ENCODE data around the gene SGSM2.

SGSM2 gene

DNA sequence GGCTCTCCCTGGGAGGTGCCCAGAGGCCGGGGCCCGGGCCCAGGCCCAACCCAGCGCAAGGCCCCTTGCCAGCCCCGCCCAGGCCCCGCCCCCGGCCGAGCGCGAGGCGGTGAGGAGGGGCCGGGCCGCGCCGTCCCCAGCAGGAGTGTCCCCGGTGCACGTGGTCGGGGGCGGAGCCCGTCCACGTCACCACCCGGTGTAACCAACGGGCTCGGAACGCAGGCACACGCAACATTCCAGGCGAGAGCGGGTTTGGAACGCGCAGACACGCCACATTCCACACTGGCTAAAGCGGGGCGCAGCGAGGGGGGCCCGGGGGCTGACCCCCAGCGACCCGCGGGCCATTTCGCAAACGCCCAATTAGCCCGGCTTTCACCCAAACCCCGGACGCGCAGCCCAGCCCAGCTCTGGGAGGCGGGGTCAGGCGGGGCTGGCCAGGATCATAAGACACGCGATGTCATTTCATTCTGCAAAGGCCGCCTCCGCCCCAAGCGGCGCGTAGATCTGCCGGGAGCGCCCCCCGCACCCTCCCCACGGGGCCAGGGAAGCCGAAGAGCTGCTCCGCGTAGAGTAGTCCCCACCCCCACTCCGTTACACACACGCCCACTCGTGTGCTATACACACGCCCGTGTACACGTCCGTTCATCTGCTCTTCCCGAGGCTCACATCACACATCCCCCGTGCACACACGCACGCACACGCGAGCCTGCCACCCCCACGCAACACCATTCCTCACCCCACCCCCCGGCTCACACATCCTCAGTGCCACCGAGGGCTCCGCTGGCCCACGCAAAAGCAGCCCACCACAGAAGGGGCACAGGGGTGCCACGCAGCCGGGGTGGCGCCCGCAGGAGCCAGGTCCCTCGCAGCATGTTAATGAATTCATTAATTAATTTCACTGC is 62.5 kb downstream of the SGSM2 start:
- DNase-seq = peak; percentile 91

DNA sequence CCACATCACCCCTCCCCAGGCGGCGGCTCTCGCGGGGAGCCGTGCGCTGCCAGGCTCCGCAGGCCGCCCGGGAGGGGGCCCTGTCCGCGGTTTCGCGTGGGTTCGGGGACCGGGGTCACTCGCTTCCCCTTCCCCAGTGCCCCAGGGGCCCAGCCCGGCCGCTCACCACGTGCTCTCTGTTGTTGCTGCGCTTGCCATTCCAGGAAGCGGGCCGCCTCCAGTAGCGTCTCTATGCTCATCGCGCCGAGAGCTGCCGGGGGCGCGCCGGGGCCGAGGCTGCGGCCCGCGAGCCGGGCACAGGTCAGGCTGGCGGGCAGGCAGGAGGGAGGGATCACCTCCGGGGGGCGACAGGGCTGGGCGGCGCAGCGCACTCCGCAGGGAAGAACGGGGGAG is 63.2 kb downstream of the SGSM2 start:
- peak; percentile 63 for DNase-seq

DNA sequence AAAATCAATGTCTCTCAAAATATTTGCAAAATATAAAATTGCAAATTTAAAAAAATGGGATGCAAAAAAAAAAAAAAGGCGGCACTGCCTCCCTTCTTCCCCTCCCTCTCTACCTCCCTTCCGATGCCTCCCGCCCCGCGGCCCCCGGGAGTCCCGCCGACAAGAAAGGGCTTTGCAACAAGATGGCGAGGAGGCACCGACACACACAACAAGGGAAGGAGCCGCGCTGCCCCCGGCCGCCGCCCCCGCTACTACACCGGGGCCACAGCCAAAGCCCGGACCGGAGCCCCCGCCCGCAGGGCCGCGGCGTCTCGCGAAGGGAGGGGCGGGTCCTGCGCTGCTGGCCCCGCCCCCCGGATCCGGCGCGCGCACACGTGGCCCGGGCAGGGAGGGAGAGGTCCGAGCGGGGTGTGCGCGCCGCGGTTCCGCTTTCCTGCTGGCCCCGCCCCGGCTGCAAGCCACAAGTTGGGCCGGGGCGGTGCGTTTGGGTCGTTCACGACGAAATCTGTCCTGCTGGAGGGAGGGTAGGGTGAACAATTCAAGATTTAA is 63.6 kb downstream of the SGSM2 start, which contains the start of gene MNT:
TSS of gene MNT (minus strand) at position 184 of the 549 bp plus-strand sequence. CDS start 348 bp downstream, outside the sequence.
- DNase-seq = peak; percentile 94

DNA sequence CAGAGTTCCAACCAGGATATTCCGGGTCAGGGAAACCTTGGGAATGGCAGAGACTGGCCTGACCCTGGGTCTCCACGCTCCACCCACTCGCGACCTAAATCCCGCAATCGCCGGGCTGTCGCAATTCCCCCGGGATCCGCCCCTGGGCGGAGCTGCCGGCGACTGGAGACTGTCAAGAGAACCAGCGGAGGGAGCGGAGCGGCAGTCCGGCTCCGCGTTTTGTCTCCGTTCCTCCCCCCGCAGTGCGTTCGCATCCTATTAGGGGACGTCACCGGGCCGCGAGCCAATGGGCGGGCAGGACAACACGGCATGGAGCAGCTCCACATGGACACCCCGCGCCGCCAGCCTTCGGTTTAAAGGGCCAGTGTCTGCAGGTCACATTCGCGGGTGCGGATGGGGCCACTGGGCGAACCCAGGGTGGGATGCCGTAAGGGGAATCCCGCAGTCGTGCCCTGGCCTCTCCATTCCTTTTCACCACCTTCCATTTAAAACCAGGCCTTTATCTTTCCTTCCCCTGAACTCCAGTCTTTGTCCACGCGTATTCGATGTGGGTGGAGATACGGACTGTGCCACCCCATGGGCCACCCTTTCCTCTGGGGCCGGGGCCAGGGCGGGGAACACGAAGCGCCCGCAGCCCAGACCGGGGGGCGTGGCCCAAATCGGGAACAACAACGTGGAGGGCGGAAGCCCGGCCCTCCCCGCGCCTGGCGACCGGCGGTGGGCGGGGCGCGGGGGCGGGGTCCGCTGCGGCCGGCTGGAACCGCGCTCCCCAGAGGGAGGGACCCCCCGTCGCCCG is 64.3 kb downstream of the SGSM2 start:
- DNase-seq = peak; percentile 99

- no peak for DNase-seq
Measured at GRCh38 chr17:2402544-2402943, 65.2 kb downstream of the SGSM2 start.

DNA sequence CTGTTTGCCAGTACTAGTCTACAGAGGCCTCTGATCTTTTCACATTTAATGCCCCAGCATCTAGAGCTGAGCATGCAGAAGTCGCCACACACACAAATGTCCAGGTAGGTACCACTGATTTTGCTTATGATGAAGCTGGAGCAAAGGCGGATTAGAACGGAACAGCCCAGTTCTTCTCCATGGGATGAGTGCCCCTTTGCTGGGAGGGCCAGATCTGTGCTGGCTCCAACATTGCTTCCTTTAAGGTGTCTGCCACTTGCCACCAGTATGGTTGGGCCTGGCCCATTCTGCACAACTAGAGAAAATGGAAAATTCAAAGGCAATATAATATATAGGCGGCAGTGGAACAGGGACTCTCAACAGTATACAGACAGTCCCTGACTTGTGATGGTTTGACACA is 65.7 kb downstream of the SGSM2 start:
- no peak for DNase-seq

- no peak for DNase-seq
Measured at GRCh38 chr17:2405247-2405926, 68.1 kb downstream of the SGSM2 start.

DNA sequence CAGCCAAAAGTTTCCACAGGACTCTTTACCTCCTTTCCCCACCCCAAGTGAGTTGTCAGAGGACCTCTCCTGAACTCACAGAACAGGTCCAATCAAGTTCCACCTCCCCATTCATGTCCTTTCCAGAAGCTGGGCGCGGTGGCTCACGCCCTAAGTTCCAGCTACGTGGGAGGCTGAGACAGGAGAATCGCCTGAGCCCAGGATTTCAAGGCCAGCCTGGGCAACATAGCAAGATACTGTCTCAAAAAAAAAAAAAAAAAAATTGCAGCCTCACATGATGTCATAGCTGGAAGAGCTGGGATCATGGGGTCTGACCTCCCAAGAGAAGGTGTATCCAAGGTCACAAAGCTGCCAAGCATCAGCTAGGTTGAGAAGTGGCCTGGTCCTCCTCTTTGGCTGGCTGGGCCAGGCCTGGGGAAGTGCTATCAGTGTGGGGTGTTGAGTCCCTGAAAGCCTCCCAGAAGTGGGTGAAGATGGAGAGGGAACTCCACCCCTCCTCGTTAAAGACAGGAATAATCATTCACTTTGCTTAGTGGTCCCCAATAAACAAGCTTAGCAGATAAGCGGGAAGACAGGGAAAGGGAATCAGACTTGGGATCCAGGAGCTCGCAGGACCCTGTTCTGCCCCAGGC is 69.1 kb downstream of the SGSM2 start:
- DNase-seq = no peak

DNA sequence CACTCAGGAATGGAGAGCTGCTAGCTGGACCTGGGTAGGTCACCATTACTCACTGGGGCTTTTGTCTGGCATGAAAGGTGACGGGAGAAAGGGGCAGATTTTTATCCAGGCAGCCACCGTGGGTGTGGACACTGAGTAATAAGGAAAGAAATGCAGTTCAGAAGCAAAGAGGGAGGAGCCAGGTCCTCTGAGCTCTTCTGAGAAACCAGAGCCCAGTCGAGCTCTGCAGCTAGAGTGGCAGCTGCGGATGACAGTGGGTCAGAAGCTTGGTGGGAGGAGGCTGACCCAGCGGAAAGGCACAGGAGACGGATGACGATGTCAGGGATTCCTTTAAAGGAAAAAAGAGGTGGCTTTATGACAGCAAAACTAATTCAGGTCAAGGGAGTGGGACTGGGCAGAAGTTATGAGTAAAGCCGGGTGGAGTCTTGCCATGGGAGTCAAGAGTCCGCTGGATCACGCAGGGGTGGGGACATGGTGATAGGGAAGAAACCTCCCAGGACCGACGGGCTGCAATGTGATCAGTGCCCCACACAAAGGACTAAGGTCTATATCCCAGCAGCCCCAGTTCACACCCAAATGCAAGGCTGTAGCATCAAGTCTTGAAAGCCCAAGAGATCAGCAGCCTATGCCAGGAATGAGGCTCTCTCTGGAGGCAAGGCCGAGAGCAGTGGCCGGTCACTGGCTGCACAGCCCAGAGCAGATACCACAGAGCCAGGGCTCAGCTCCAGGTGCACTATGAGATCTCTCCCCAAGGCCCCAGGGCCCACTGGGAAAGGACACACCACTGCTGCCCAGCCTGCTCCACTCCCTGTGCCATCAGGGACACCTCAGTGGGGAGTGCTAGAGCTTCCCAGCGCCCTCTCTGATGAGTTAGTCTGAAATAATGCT is 69.8 kb downstream of the SGSM2 start:
- DNase-seq = no peak

GRCh38 chr17:2410951-2411350 is 73.7 kb downstream of the SGSM2 start:
- DNase-seq = no peak

DNA sequence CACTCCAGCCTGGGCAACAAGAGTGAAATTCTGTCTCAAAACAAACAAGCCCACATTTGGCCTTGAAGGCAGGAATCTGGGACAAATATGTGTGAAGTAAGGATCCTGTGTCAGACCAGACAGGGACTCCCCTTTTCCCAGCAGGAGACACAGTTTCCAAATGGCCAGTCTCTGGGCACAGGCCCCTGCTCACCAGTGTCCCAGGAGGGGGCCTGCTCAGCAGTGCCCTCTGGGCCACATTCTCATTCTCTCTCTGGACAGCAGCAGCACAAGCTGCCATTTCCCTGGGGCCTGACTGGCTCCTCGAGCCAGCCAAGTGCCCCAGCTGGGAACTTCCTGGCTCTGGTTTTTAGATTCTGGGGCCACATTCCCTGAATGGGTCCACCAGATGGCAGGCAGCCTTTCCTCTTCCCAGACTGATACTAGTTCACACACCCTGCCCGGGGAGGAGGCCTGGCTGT is 75.3 kb downstream of the SGSM2 start:
- no peak for DNase-seq

DNA sequence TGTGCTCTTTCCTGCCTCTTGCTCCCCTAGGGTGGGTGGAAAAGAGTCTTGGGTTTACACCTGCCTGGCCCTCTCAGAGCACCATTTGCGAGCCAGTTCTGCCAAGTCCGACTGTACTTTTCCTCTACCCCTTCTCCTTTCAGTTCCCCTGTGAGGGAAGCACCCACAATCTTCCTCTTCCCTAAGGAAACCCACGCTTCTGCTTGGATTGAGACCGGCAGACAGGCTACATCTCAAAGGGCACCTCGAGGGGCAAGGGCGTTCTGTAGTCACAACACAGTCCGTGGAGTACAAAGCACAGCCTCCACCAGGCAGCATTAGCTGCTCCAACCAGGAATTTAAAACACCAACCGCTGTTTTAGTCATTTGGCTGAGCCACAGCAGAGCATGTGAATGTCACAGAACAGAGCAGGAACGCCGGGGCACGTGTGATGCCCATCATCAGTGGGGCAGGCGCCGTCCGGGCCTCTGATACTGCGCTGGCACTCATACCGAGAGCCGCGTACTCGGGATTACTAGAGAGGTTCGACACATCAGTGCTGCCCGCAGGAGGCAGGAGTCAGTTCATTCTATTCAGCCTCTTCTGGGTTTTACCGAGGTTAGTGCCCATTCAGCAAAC is 77.3 kb downstream of the SGSM2 start:
- DNase-seq = no peak

- DNase-seq = no peak
Measured at GRCh38 chr17:2415081-2415480, 77.8 kb downstream of the SGSM2 start.

GRCh38 chr17:2416010-2416734 is 78.9 kb downstream of the SGSM2 start:
- DNase-seq = peak; percentile 88

DNA sequence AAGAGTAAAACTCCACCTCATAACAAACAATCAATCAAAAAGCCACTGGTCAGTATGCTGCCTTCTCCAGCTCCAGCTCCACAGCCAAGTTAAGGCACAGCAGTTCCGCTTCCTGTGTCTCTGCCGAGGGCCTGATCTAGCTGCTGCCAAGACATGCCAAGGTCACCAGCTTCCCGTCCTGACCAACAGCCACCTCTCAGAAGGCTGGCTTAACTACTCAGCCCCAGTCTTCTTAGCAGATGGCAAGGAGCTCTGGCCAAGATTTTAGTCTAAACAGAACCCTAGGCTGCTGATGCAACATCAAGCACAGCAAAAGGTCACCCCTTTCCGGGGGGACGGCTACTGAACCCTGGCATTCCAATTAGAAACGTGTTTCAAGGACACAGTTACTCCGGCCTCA is 81.3 kb downstream of the SGSM2 start:
- no peak for DNase-seq

DNA sequence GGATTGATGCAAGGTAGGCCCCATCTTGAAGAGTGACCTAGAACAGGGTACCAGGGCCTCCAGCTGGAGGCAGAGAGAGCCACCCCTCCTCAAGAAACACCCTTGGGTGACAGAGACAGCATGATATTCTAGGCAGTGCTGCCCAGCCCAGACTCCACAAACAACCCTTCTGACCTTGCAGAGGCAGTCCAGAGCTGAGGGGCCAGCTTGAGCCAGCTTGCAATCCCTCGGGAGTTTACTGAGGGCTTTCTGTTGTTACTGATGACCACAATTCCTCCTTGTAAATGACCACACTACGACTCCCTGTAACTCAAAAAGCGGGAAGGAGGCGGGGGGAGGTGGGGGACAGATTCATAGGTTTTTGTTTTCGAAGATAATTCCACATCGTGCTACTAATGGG is 82.2 kb downstream of the SGSM2 start:
- DNase-seq = no peak

DNA sequence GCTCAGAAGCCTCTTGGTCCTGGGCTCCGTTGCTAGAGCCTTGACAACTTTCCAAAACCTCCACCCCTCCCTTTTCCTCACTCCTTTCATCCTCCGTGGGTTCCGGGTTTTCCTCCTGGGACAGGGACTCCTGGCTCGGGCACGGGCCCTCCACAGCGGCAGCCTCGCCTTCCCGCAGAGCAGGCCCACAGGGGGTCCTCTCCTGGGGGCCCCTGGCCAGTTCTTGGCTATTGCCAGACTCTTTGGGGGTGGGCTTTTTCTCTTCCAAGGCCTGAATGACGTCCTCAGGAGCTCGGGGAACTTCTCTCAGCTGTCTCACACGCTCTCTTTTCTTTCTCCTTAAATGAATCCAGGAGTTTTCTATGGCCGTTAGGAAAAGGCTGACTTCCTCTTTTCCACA is 82.9 kb downstream of the SGSM2 start:
- DNase-seq = no peak

DNA sequence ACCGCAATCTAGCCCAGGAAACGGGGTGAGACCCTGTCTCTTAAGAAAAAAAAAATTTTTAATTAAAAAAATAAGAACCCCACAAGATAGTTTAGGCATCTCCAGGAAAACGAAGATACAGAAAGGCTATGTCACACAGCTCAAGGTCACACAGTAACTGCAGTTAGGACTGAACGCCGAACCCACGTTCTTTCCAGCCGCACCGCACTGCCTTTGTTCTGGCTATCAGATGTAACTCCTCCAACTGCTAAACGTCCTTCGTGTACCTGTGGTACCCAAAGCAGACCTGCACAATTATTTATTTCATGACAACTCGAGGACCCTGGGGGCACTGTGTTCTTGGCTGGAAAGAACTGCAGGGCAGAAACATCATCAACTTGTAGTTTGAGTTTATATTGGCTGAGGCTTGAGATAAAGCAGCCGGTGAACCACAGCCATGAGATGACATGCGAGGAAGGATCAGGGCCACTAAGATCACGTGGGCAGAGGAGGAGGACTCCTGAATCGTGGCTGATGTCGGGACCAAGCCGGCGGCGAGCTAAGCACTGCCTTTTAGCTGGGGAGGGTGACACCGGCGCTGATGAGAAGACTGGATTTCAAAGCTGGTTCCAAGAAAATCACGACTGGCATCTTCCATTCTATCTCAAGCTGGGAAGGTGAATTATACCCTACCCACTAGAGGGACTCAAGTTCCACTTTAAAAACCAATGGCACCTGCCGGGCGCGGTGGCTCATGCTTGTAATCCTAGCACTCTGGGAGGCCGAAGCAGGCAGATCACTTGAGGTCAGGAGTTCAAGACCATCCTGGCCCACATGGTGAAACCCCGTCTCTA is 84.2 kb downstream of the SGSM2 start:
- no peak for DNase-seq

- no peak for DNase-seq
Measured at GRCh38 chr17:2423271-2423670, 86.0 kb downstream of the SGSM2 start.
